ENCODE measurements around the gene MYT1.
"Not testable (repeated sequence)": the region's sequence is repeated elsewhere in the genome, so short reads cannot be mapped to it uniquely, and the experiment has no call there.

MYT1 gene

GRCh38 chr20:64182146-64182865 is 18.1 kb downstream of the MYT1 start:
- H3K36me3 ChIP-seq (ENCODE audit: insufficient read depth, insufficient read length, low read length), result no peaks in the 10 kb centered on the region
- H3K9me3 ChIP-seq (ENCODE audit: insufficient read depth, low read length), result peaks cover 24% of the 10 kb centered on the region; the same call in 1 of the 2 replicates
- no peak overlapping the region for H3K9ac ChIP-seq (ENCODE audit: insufficient read length, low read depth)
- TF ChIP-seq SUZ12 (IDR thresholded peaks at IDR 0.05; ENCODE audit: extremely low read depth, insufficient read depth, insufficient read length) (no peak), ZNF274 (IDR thresholded peaks at IDR 0.05; ENCODE audit: low read depth, low read length) (no peak), YY1 (IDR thresholded peaks at IDR 0.05; ENCODE audit: insufficient read depth, insufficient read length) (no peak)
- H3K4me1 ChIP-seq (ENCODE audit: insufficient read depth, insufficient read length), result peaks cover 3% of the 10 kb centered on the region
- no peak overlapping the region for H3K4me3 ChIP-seq (ENCODE audit: insufficient read length, low read depth)
- H3K27me3 ChIP-seq (ENCODE audit: insufficient read depth, insufficient read length), result no peaks in the 10 kb centered on the region
- no peak for DNase-seq (ENCODE audit: low read depth, low spot score)

GRCh38 chr20:64183313-64183712 is 19.1 kb downstream of the MYT1 start:
- H3K4me1 ChIP-seq (ENCODE audit: insufficient read depth, insufficient read length), result peaks cover 9% of the 10 kb centered on the region
- no peaks in the 10 kb centered on the region for H3K27me3 ChIP-seq (ENCODE audit: insufficient read depth, insufficient read length)
- no peak overlapping the region for H3K9ac ChIP-seq (ENCODE audit: insufficient read length, low read depth)
- no peak for DNase-seq (ENCODE audit: low read depth, low spot score)
- H3K36me3 ChIP-seq (ENCODE audit: insufficient read depth, insufficient read length, low read length), result no peaks in the 10 kb centered on the region
- peaks cover 33% of the 10 kb centered on the region; the same call in 1 of the 2 replicates for H3K9me3 ChIP-seq (ENCODE audit: insufficient read depth, low read length)
- TF ChIP-seq ZNF274 (IDR thresholded peaks at IDR 0.05; ENCODE audit: low read depth, low read length) (no peak), YY1 (IDR thresholded peaks at IDR 0.05; ENCODE audit: insufficient read depth, insufficient read length) (no peak), SUZ12 (IDR thresholded peaks at IDR 0.05; ENCODE audit: extremely low read depth, insufficient read depth, insufficient read length) (no peak)
- no peak overlapping the region for H3K4me3 ChIP-seq (ENCODE audit: insufficient read length, low read depth)

- no peaks in the 10 kb centered on the region for H3K27me3 ChIP-seq (ENCODE audit: insufficient read depth, insufficient read length)
- no peak for TF ChIP-seq YY1 (IDR thresholded peaks at IDR 0.05; ENCODE audit: insufficient read depth, insufficient read length)
- TF ChIP-seq SUZ12 (IDR thresholded peaks at IDR 0.05; ENCODE audit: extremely low read depth, insufficient read depth, insufficient read length), result no peak
- no peak for TF ChIP-seq ZNF274 (IDR thresholded peaks at IDR 0.05; ENCODE audit: low read depth, low read length)
- H3K9me3 ChIP-seq (ENCODE audit: insufficient read depth, low read length), result peaks cover 27% of the 10 kb centered on the region; the same call in 1 of the 2 replicates
These were observed 20.5 kb downstream of the MYT1 start for GRCh38 chr20:64184795-64185194.

GRCh38 chr20:64185276-64185900 is 21.1 kb downstream of the MYT1 start:
- Histone ChIP-seq H3K4me3 (ENCODE audit: insufficient read length, low read depth) (no peak overlapping the region), H3K36me3 (ENCODE audit: insufficient read depth, insufficient read length, low read length) (no peaks in the 10 kb centered on the region), H3K4me1 (ENCODE audit: insufficient read depth, insufficient read length) (peaks cover 23% of the 10 kb centered on the region), H3K9me3 (ENCODE audit: insufficient read depth, low read length) (peaks cover 27% of the 10 kb centered on the region; the same call in 1 of the 2 replicates), H3K9ac (ENCODE audit: insufficient read length, low read depth) (no peak overlapping the region), H3K27me3 (ENCODE audit: insufficient read depth, insufficient read length) (no peaks in the 10 kb centered on the region)
- TF ChIP-seq SUZ12 (IDR thresholded peaks at IDR 0.05; ENCODE audit: extremely low read depth, insufficient read depth, insufficient read length) (no peak), YY1 (IDR thresholded peaks at IDR 0.05; ENCODE audit: insufficient read depth, insufficient read length) (no peak), ZNF274 (IDR thresholded peaks at IDR 0.05; ENCODE audit: low read depth, low read length) (no peak)
- DNase-seq (ENCODE audit: low read depth, low spot score), result no peak

More at GRCh38 chr20:64184795-64185194, 20.5 kb downstream of the MYT1 start:
- Histone ChIP-seq H3K4me1 (ENCODE audit: insufficient read depth, insufficient read length) (peaks cover 19% of the 10 kb centered on the region), H3K4me3 (ENCODE audit: insufficient read length, low read depth) (no peak overlapping the region), H3K36me3 (ENCODE audit: insufficient read depth, insufficient read length, low read length) (no peaks in the 10 kb centered on the region), H3K9ac (ENCODE audit: insufficient read length, low read depth) (no peak overlapping the region)
- no peak for DNase-seq (ENCODE audit: low read depth, low spot score)

GRCh38 chr20:64186071-64186598 is 21.9 kb downstream of the MYT1 start:
- no peak for TF ChIP-seq ZNF274 (IDR thresholded peaks at IDR 0.05; ENCODE audit: low read depth, low read length)
- TF ChIP-seq YY1 (IDR thresholded peaks at IDR 0.05; ENCODE audit: insufficient read depth, insufficient read length), result no peak
- no peak for TF ChIP-seq SUZ12 (IDR thresholded peaks at IDR 0.05; ENCODE audit: extremely low read depth, insufficient read depth, insufficient read length)
- H3K27me3 ChIP-seq (ENCODE audit: insufficient read depth, insufficient read length), result no peaks in the 10 kb centered on the region
- peaks cover 27% of the 10 kb centered on the region; the same call in 1 of the 2 replicates for H3K9me3 ChIP-seq (ENCODE audit: insufficient read depth, low read length)
- no peaks in the 10 kb centered on the region for H3K36me3 ChIP-seq (ENCODE audit: insufficient read depth, insufficient read length, low read length)
- H3K4me3 ChIP-seq (ENCODE audit: insufficient read length, low read depth), result no peak overlapping the region
- H3K4me1 ChIP-seq (ENCODE audit: insufficient read depth, insufficient read length), result peaks cover 23% of the 10 kb centered on the region
- no peak for DNase-seq (ENCODE audit: low read depth, low spot score)
- no peak overlapping the region for H3K9ac ChIP-seq (ENCODE audit: insufficient read length, low read depth)

GRCh38 chr20:64187213-64187612 is 23.0 kb downstream of the MYT1 start:
- not testable (repeated sequence) for H3K4me3 ChIP-seq (ENCODE audit: insufficient read length, low read depth); H3K27me3 ChIP-seq (ENCODE audit: insufficient read depth, insufficient read length); DNase-seq (ENCODE audit: low read depth, low spot score); H3K9ac ChIP-seq (ENCODE audit: insufficient read length, low read depth); H3K36me3 ChIP-seq (ENCODE audit: insufficient read depth, insufficient read length, low read length)
- Histone ChIP-seq H3K9me3 (ENCODE audit: insufficient read depth, low read length) (peaks cover 27% of the 10 kb centered on the region; the same call in 1 of the 2 replicates), H3K4me1 (ENCODE audit: insufficient read depth, insufficient read length) (peaks cover 23% of the 10 kb centered on the region)

GRCh38 chr20:64188091-64188490 is 23.8 kb downstream of the MYT1 start:
- Histone ChIP-seq H3K4me1 (ENCODE audit: insufficient read depth, insufficient read length) (peaks cover 23% of the 10 kb centered on the region), H3K36me3 (ENCODE audit: insufficient read depth, insufficient read length, low read length) (no peaks in the 10 kb centered on the region), H3K27me3 (ENCODE audit: insufficient read depth, insufficient read length) (no peaks in the 10 kb centered on the region), H3K9me3 (ENCODE audit: insufficient read depth, low read length) (peaks cover 27% of the 10 kb centered on the region; the same call in 1 of the 2 replicates), H3K9ac (ENCODE audit: insufficient read length, low read depth) (peak overlapping the region; percentile 1), H3K4me3 (ENCODE audit: insufficient read length, low read depth) (no peak overlapping the region)
- TF ChIP-seq YY1 (IDR thresholded peaks at IDR 0.05; ENCODE audit: insufficient read depth, insufficient read length) (no peak), SUZ12 (IDR thresholded peaks at IDR 0.05; ENCODE audit: extremely low read depth, insufficient read depth, insufficient read length) (no peak), ZNF274 (IDR thresholded peaks at IDR 0.05; ENCODE audit: low read depth, low read length) (no peak)
- DNase-seq (ENCODE audit: low read depth, low spot score), result no peak
